Left lung (tissue), 10 donors: ENCODE data around the gene FOLR1. TPM values are rescaled to one million over a fixed set of nuclear protein-coding genes. Genes with fewer than 3 reads are reported as not detected.

Experiments used
- ATAC-seq: fragments of 200-7000 bp; cut with Tn5 transposase; one replicate; pipeline ENCODE4 v1.9.1; 2020; ENCODE audit warnings: moderate library complexity
- DNase-seq, 4 donors: peaks; one replicate each; pipeline ENCODE4 v3.0.0-alpha.2; 2013 to 2020
- H3K27ac ChIP-seq, 2 donors: fragments of 200-600 bp; sonication (generic) in 1 of 2; one replicate each; pipeline versions ENCODE4 v1.5.0 to v1.8.0; 2020 to 2021
- H3K27me3 ChIP-seq, 2 donors: fragments of 200-600 bp; sonication (generic) in 1 of 2; one replicate each; pipeline versions ENCODE4 v1.5.0 to v1.8.0; 2020 to 2021
- H3K36me3 ChIP-seq, 2 donors: fragments of 200-600 bp; sonication (generic) in 1 of 2; one replicate each; pipeline versions ENCODE4 v1.5.0 to v1.8.0; 2020 to 2021
- H3K4me1 ChIP-seq, 2 donors: fragments of 200-600 bp; one replicate each; pipeline ENCODE4 v1.8.0; 2021
- H3K4me3 ChIP-seq, 2 donors: fragments of 200-600 bp; sonication (generic) in 1 of 2; one replicate each; pipeline versions ENCODE4 v1.5.0 to v1.8.0; 2020 to 2021; ENCODE audit warnings: mild to moderate bottlenecking in 1 of 2
- H3K9me3 ChIP-seq, 2 donors: fragments of 200-600 bp; sonication (generic) in 1 of 2; one replicate each; pipeline versions ENCODE4 v1.5.0 to v1.8.0; 2020 to 2021
- intact Hi-C, 2 donors: fragments of 100-400 bp; cut with DNase I; formaldehyde crosslinking; loops; one replicate each; pipeline versions ENCODE4 v1.11.2 to v1.14.2; 2022
- polyA plus RNA-seq, 6 donors: library from polyadenylated mRNA; unstranded; fragments of 120-200 nt; gene quantifications; one replicate each; pipeline ENCODE4 v1.2.1, GENCODE V29; 2013; ENCODE audit not compliant: insufficient read length in 6 of 6
- total RNA-seq, 2 donors: library from RNA; stranded (reverse); fragmentation: NEBNext Ultra II Directional; extraction: Animal tissue kit (Norgen Biotek cat#: 25700); gene quantifications; one replicate each; pipeline ENCODE4 v1.2.1, GENCODE V29; 2021
- TF ChIP-seq, protein P1 (sequence below), 2 donors: fragments of 200-600 bp; sonication (generic) in 1 of 2; IDR thresholded peaks; one replicate each; pipeline versions ENCODE4 v1.5.0 to v1.8.0; 2021; ENCODE audit warnings: antibody characterized with exemption in 2 of 2
- donor health status: DM: no; HTN: yes; CAD: no.
- donor health status: DM: no; HTN: no; CAD: no.

FOLR1 gene
- total and polyA plus RNA-seq, 8 donors: 53.5 to 409 (median 72.0) TPM

DNA sequence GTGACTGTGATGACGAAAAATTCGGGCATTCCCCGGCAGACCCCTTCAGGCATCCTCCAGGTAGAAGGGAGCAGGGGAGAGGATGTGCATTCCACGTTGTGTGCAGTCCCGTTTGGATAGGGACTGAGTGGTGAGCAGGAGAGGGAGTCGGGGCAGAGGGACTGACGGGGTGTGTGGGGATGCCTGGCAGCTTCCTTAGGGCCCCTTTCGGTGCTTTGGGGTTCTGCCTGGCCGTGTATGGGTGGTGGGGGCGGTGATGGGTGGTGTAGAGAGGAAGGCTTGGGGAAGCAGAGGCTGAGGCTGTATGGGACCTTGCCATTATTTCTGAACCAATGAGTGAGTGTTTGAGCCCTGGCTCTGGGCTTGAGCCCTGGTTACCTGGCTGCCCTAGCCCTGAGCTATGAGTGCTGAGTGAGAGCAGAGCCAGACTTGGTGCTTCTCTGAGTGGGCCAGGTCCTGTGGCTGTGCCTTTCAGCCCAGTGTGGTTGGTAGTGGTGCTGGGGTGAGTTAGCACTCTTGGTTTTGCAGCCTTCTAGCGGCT is 33.5 kb downstream of the FOLR1 start:
- H3K27me3 ChIP-seq: no peaks in the 10 kb centered on the region
- ATAC-seq (no peak), DNase-seq (no peak)
- no peaks in the 10 kb centered on the region for H3K9me3 ChIP-seq
- TF ChIP-seq, protein P1, sequence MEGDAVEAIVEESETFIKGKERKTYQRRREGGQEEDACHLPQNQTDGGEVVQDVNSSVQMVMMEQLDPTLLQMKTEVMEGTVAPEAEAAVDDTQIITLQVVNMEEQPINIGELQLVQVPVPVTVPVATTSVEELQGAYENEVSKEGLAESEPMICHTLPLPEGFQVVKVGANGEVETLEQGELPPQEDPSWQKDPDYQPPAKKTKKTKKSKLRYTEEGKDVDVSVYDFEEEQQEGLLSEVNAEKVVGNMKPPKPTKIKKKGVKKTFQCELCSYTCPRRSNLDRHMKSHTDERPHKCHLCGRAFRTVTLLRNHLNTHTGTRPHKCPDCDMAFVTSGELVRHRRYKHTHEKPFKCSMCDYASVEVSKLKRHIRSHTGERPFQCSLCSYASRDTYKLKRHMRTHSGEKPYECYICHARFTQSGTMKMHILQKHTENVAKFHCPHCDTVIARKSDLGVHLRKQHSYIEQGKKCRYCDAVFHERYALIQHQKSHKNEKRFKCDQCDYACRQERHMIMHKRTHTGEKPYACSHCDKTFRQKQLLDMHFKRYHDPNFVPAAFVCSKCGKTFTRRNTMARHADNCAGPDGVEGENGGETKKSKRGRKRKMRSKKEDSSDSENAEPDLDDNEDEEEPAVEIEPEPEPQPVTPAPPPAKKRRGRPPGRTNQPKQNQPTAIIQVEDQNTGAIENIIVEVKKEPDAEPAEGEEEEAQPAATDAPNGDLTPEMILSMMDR (IDR thresholded peaks at IDR 0.05): no peak
- peak overlapping the region; percentile 97 to 98 for H3K27ac ChIP-seq
- H3K4me3 ChIP-seq: peak overlapping the region; percentile 81 to 88
- H3K36me3 ChIP-seq: peaks cover 0 to 39% of the 10 kb centered on the region in 2 donors
- peaks cover 13 to 44% of the 10 kb centered on the region in 2 donors for H3K4me1 ChIP-seq
- intact Hi-C loops: no loop called here

DNA sequence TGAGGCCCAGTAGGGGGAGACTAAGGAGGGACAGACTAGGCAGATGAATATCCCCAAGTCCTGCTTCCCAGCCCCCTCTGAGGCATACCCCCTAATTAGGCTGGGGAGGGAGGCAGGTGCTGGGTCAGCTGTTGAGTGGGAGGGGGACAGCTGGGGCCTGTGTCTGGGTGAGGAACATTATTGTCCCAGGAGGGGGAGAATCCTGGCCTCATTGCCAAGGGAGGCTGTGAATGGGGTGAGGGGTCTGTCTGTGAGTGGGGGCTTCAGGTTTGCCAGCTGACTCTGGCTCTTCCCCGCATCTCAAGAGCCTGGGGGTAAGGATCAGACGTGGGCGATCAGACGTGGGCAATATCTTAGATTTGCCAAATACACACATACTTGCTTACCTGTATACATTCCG is 34.8 kb downstream of the FOLR1 start:
- TF ChIP-seq, protein P1 (IDR thresholded peaks at IDR 0.05): no peak
- Histone ChIP-seq H3K9me3 (no peaks in the 10 kb centered on the region), H3K36me3 (peaks cover 4 to 51% of the 10 kb centered on the region in 2 donors), H3K4me3 (no peak overlapping the region), H3K27me3 (no peaks in the 10 kb centered on the region), H3K27ac (no peak overlapping the region), H3K4me1 (peaks cover 13 to 34% of the 10 kb centered on the region in 2 donors)
- ATAC-seq: no peak
- intact Hi-C loops: no loop called here
- no peak for DNase-seq

DNA sequence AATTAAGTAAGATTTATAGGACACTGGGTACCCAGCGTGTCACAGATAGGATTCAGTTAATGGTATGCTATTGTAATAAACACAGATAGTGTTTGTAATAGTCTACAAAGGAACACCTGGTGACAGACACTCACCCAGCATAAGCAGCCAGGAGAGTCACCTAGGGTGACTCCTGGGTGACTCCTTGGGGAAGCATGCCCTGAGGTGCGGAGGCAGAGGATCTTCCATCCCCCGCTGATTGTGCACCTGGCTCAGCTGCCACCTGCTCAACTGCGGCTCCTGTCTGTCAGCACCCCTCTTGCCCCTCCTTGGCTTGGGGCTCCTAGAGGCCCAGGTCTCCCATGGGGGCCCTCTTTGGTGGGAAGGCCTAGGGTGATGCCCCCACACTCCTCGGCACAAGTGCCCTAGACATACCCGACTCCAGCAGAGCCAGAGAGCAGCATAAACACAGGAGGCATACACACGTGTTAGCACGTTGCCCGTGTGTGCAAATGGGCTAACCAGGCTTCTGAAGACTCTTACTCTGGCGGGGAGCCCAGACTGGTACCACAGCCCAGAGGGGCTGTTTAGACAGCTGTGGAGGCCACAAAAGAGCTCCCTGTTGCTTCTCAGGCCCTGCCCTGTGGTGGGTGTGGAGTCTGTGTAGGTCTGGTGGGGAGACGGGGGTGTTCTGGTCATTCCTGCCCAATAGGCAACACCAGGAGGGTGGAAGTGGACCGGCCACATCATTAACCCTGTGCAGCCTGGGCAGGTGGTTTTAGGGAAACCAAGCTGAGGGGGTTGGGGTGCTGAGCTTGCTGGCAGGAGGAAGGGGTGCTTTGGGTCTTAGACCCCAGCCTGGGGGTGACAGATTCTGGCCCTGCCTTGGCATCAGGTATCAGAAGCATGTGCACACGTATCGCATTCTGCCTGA is 35.6 kb downstream of the FOLR1 start:
- no peak overlapping the region for H3K27ac ChIP-seq
- TF ChIP-seq, protein P1 (IDR thresholded peaks at IDR 0.05): no peak
- intact Hi-C loops: no loop called here
- no peaks in the 10 kb centered on the region for H3K27me3 ChIP-seq
- peaks cover 4 to 60% of the 10 kb centered on the region in 2 donors for H3K36me3 ChIP-seq
- no peak overlapping the region for H3K4me3 ChIP-seq
- H3K9me3 ChIP-seq: no peaks in the 10 kb centered on the region
- H3K4me1 ChIP-seq: peaks cover 10 to 25% of the 10 kb centered on the region in 2 donors
- DNase-seq (no peak), ATAC-seq (no peak)

DNA sequence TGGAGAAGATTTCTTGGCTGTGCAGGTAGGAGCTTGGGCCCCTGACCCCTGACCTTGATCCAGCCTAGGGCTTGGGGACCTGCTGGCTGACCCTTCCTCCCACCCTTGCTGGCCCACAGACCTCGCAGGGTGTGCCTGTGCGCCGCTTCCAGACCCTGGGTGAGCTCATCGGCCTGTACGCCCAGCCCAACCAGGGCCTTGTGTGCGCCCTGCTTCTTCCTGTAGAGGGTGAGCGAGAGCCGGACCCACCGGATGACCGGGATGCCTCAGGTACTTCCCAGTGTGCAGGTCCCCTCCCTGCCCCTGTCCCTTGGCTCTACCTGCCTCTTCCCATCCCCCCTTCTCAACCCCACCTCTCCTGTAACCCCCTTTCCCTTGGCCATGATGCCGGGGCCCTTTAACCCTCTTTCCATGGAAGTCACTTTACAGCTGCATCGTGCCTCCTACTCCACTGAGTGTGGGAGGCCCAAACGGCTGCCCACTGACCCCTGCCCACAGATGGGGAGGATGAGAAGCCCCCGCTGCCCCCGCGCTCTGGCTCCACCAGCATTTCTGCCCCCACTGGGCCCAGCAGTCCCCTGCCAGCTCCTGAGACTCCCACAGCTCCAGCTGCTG is 36.4 kb downstream of the FOLR1 start:
- DNase-seq (no peak), ATAC-seq (no peak)
- H3K27me3 ChIP-seq: no peaks in the 10 kb centered on the region
- H3K36me3 ChIP-seq: peaks cover 4 to 67% of the 10 kb centered on the region in 2 donors
- no peak overlapping the region for H3K4me3 ChIP-seq
- intact Hi-C loops: no loop called here
- peaks cover 10 to 21% of the 10 kb centered on the region in 2 donors for H3K4me1 ChIP-seq
- no peak overlapping the region for H3K27ac ChIP-seq
- TF ChIP-seq, protein P1 (IDR thresholded peaks at IDR 0.05): no peak
- no peaks in the 10 kb centered on the region for H3K9me3 ChIP-seq

DNA sequence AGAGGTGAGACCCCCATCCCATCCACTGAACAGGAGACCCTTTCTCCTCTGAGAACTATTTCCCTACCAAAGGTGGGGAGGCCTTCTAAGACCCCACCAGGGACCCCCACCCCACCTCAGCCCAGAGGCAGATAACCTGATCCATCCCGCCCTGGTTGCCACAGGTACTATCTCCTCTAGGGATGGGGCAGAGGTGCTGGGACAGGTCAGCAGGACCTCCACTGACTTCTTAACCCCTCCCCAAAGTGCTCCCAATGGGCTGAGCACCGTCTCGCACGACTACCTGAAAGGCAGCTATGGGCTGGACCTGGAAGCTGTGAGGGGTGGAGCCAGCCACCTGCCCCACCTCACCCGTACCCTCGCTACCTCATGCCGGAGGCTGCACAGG is 36.9 kb downstream of the FOLR1 start:
- no peak for DNase-seq
- TF ChIP-seq, protein P1 (IDR thresholded peaks at IDR 0.05): no peak
- Histone ChIP-seq H3K27me3 (no peaks in the 10 kb centered on the region), H3K9me3 (no peaks in the 10 kb centered on the region), H3K36me3 (peaks cover 4 to 72% of the 10 kb centered on the region in 2 donors), H3K27ac (no peak overlapping the region), H3K4me1 (peaks cover 10 to 21% of the 10 kb centered on the region in 2 donors), H3K4me3 (no peak overlapping the region)
- no peak for ATAC-seq
- intact Hi-C loops: no loop called here
